Measurements from ENCODE around the gene PDE2A. TPM values are rescaled to one million over a fixed set of nuclear protein-coding genes. Genes with fewer than 3 reads are reported as not detected.

PDE2A gene
- total RNA-seq, 1 donor from 2014 or later: 0.11 TPM

GRCh38 chr11:72534371-72535193 lies 139.6 kb downstream of the PDE2A start:
- Histone ChIP-seq H3K27ac (no peak overlapping the region), H3K79me2 (ENCODE audit: low read depth) (no peaks in the 10 kb centered on the region), H3K4me2 (no peak overlapping the region), H3K36me3 (no peaks in the 10 kb centered on the region), H3K27me3 (no peaks in the 10 kb centered on the region), H3K9ac (no peak overlapping the region), H4K20me1 (ENCODE audit: low read depth) (no peaks in the 10 kb centered on the region), H3K9me3 (ENCODE audit: low read depth) (no peaks in the 10 kb centered on the region), H3K4me1 (no peaks in the 10 kb centered on the region), H3F3A (ENCODE audit: low read depth) (no peaks in the 10 kb centered on the region), H3K4me3 (no peak overlapping the region), H2AFZ (replicated peaks) (peak overlapping the region; percentile 11)
- Mint-ChIP-seq H3K36me3 (no peaks in the 10 kb centered on the region), H3K27me3 (ENCODE audit: insufficient read depth, low read depth) (peaks cover 4% of the 10 kb centered on the region), H3K9me3 (peaks cover 10% of the 10 kb centered on the region), H3K27ac (no peak overlapping the region), H3K4me1 (peaks cover 5% of the 10 kb centered on the region), H3K4me3 (no peak overlapping the region)
- TF ChIP-seq EZH2 (IDR thresholded peaks at IDR 0.05): no peak
- TF ChIP-seq EZH2phosphoT487 (IDR thresholded peaks at IDR 0.05): no peak
- TF ChIP-seq CTCF (IDR thresholded peaks at IDR 0.05): no peak
- DNase-seq (ENCODE audit: low spot score): no peak

GRCh38 chr11:72529068-72529467 lies 145.2 kb downstream of the PDE2A start:
- DNase-seq (ENCODE audit: low spot score): no peak
- Mint-ChIP-seq H3K36me3 (no peaks in the 10 kb centered on the region), H3K27ac (no peak overlapping the region), H3K27me3 (ENCODE audit: insufficient read depth, low read depth) (peaks cover 3% of the 10 kb centered on the region), H3K4me3 (no peak overlapping the region), H3K4me1 (no peaks in the 10 kb centered on the region), H3K9me3 (peaks cover 10% of the 10 kb centered on the region)
- H3K79me2 ChIP-seq (ENCODE audit: low read depth): no peaks in the 10 kb centered on the region
- no peak overlapping the region for H3K4me2 ChIP-seq
- no peaks in the 10 kb centered on the region for H3K9me3 ChIP-seq (ENCODE audit: low read depth)
- H3K36me3 ChIP-seq: no peaks in the 10 kb centered on the region
- no peak overlapping the region for H3K4me3 ChIP-seq
- H2AFZ ChIP-seq (replicated peaks): no peak overlapping the region
- no peaks in the 10 kb centered on the region for H4K20me1 ChIP-seq (ENCODE audit: low read depth)
- TF ChIP-seq CTCF (IDR thresholded peaks at IDR 0.05) (no peak), EZH2 (IDR thresholded peaks at IDR 0.05) (no peak), EZH2phosphoT487 (IDR thresholded peaks at IDR 0.05) (no peak)
- no peaks in the 10 kb centered on the region for H3K4me1 ChIP-seq
- no peaks in the 10 kb centered on the region for H3K27me3 ChIP-seq
- H3F3A ChIP-seq (ENCODE audit: low read depth): no peaks in the 10 kb centered on the region
- no peak overlapping the region for H3K9ac ChIP-seq
- H3K27ac ChIP-seq: no peak overlapping the region

- DNase-seq (ENCODE audit: low spot score): no peak
- no peaks in the 10 kb centered on the region for H3F3A ChIP-seq (ENCODE audit: low read depth)
- no peak overlapping the region for H3K9ac ChIP-seq
- no peaks in the 10 kb centered on the region for H3K9me3 ChIP-seq (ENCODE audit: low read depth)
- H3K4me3 ChIP-seq: no peak overlapping the region
- Mint-ChIP-seq H3K4me1 (no peaks in the 10 kb centered on the region), H3K27me3 (ENCODE audit: insufficient read depth, low read depth) (peaks cover 3% of the 10 kb centered on the region), H3K27ac (no peak overlapping the region), H3K36me3 (no peaks in the 10 kb centered on the region), H3K4me3 (no peak overlapping the region), H3K9me3 (peaks cover 10% of the 10 kb centered on the region)
- no peaks in the 10 kb centered on the region for H4K20me1 ChIP-seq (ENCODE audit: low read depth)
- no peaks in the 10 kb centered on the region for H3K79me2 ChIP-seq (ENCODE audit: low read depth)
- no peaks in the 10 kb centered on the region for H3K4me1 ChIP-seq
- H3K36me3 ChIP-seq: no peaks in the 10 kb centered on the region
- TF ChIP-seq EZH2 (IDR thresholded peaks at IDR 0.05) (no peak), CTCF (IDR thresholded peaks at IDR 0.05) (no peak), EZH2phosphoT487 (IDR thresholded peaks at IDR 0.05) (no peak)
- no peak overlapping the region for H3K4me2 ChIP-seq
- no peak overlapping the region for H3K27ac ChIP-seq
- H2AFZ ChIP-seq (replicated peaks): no peak overlapping the region
- no peaks in the 10 kb centered on the region for H3K27me3 ChIP-seq
Measured at GRCh38 chr11:72528121-72528520, 146.1 kb downstream of the PDE2A start.

MicroRNAs within 50 kb of the gene (microRNA counts, 767-probe panel; counts per million panel counts)
- microRNA hsa-miR-139-3p (460 counts per million, percentile 90 among the panel's probes with 10 or more counts), microRNA hsa-miR-139-5p (460 counts per million, percentile 90 among the panel's probes with 10 or more counts)

Small RNA genes within 50 kb of the gene (microRNA-seq; reads per million reads assigned to microRNA genes)
- 52.1 reads per million, percentile 67 among the genes with 10 or more reads in this experiment for gene MIR139

Small RNA genes within 50 kb of the gene (small RNA-seq; reads per million reads assigned to genes)
- gene MIR139 (0.09 reads per million), gene RNU7-105P (not detected)

Other genes with a start within 250 kb of the PDE2A start
- 22.5 and 27.5 TPM in 2 replicates for gene CLPB, start 239.9 kb downstream of the PDE2A start, total RNA-seq (ENCODE audit: low replicate concordance)
- gene ARAP1, start 78.0 kb upstream of the PDE2A start, total RNA-seq (ENCODE audit: low replicate concordance): 17.6 and 46.1 TPM in 2 replicates
- 13.0 and 17.7 TPM in 2 replicates for gene STARD10, start 119.6 kb upstream of the PDE2A start, total RNA-seq (ENCODE audit: low replicate concordance)
- gene ATG16L2, start 140.0 kb upstream of the PDE2A start, total RNA-seq (ENCODE audit: low replicate concordance): 20.5 and 38.0 TPM in 2 replicates

Measured in neural progenitor cell (in vitro differentiated cells).